K562 (cell line): ENCODE measurements around the gene DGKE. TPM values are rescaled to one million over a fixed set of nuclear protein-coding genes. Genes with fewer than 3 reads are reported as not detected.

Experiments
- ARHGAP35 ChIP-seq: fragments of 450-650 bp; IDR thresholded peaks from 2 replicates; pipeline ENCODE4 v1.6.1; 2018; ENCODE audit not compliant: partially characterized antibody
- ELF4 ChIP-seq: fragments of 450-650 bp; formaldehyde crosslinking; IDR thresholded peaks from 2 replicates; pipeline ENCODE4 v1.4.0; 2022; ENCODE audit warnings: missing genetic modification characterization
- EP400 ChIP-seq: fragments of 450-650 bp; IDR thresholded peaks from 2 replicates; pipeline ENCODE4 v1.6.1; 2017; ENCODE audit warnings: antibody characterized with exemption, mild to moderate bottlenecking, moderate library complexity
- ERF ChIP-seq: fragments of 450-650 bp; formaldehyde crosslinking; IDR thresholded peaks from 2 replicates; pipeline ENCODE4 v1.4.0; 2020; ENCODE audit warnings: mild to moderate bottlenecking, mixed read lengths
- GABPB1 ChIP-seq: sonication (generic); formaldehyde crosslinking; IDR thresholded peaks from 2 replicates; pipeline ENCODE4 v1.8.0; 2022; ENCODE audit warnings: mild to moderate bottlenecking, missing genetic modification reagents
- HNRNPL ChIP-seq: fragments of 200-400 bp; formaldehyde crosslinking; IDR thresholded peaks from 2 replicates; pipeline ENCODE4 v1.6.1; 2017; ENCODE audit warnings: low read depth, mild to moderate bottlenecking, low read length
- MIER1 ChIP-seq: fragments of 450-650 bp; IDR thresholded peaks from 2 replicates; pipeline ENCODE4 v1.6.1; 2016; ENCODE audit warnings: antibody characterized with exemption, mild to moderate bottlenecking, low read depth
- NEUROD1 ChIP-seq: fragments of 150-350 bp; IDR thresholded peaks from 2 replicates; pipeline ENCODE4 v1.6.1; 2014; ENCODE audit warnings: borderline replicate concordance, low read length, low read depth; ENCODE audit not compliant: partially characterized antibody
- NFYB ChIP-seq: IDR thresholded peaks from 2 replicates; pipeline ENCODE4 v1.6.1; 2011; ENCODE audit warnings: mild to moderate bottlenecking, moderate library complexity; ENCODE audit not compliant: insufficient read length; ENCODE audit errors: extremely low read depth
- POLR2B ChIP-seq: fragments of 450-650 bp; IDR thresholded peaks from 2 replicates; pipeline ENCODE4 v1.6.1; 2018; ENCODE audit warnings: low read depth; ENCODE audit not compliant: partially characterized antibody
- PRDM10 ChIP-seq: fragments of 450-650 bp; IDR thresholded peaks from 2 replicates; pipeline ENCODE4 v1.6.1; 2018; ENCODE audit not compliant: partially characterized antibody
- PTTG1 ChIP-seq: fragments of 450-650 bp; IDR thresholded peaks from 2 replicates; pipeline ENCODE4 v1.6.1; 2016; ENCODE audit warnings: low read depth, mild to moderate bottlenecking, missing genetic modification characterization, missing compliant biosample characterization
- RBFOX2 ChIP-seq: fragments of 200-400 bp; formaldehyde crosslinking; IDR thresholded peaks from 2 replicates; pipeline ENCODE4 v1.6.1; 2017; ENCODE audit warnings: low read depth, mild to moderate bottlenecking, low read length, moderate library complexity
- RBM14 ChIP-seq: fragments of 200-400 bp; formaldehyde crosslinking; IDR thresholded peaks from 2 replicates; pipeline ENCODE4 v1.6.1; 2018; ENCODE audit warnings: low read depth, mild to moderate bottlenecking, low read length, moderate library complexity, borderline replicate concordance; ENCODE audit not compliant: insufficient read depth
- SETDB1 ChIP-seq: IDR thresholded peaks from one replicate; pipeline ENCODE4 v1.6.1; 2012; ENCODE audit warnings: low read length, control low read depth, inconsistent platforms
- SMARCE1 ChIP-seq: fragments of 450-650 bp; IDR thresholded peaks from 2 replicates; pipeline ENCODE4 v1.7.1; 2016; ENCODE audit warnings: mild to moderate bottlenecking
- TCF3 ChIP-seq: sonication (generic); formaldehyde crosslinking; IDR thresholded peaks from 2 replicates; pipeline ENCODE4 v1.4.0; 2020; ENCODE audit warnings: mild to moderate bottlenecking, missing genetic modification reagents
- ZFP36 ChIP-seq: fragments of 150-350 bp; IDR thresholded peaks from 2 replicates; pipeline ENCODE4 v1.6.1; 2018; ENCODE audit warnings: low read length, low read depth; ENCODE audit not compliant: partially characterized antibody
- ZNF324 ChIP-seq: fragments of 250-450 bp; sonication (Bioruptor Pico); IDR thresholded peaks from 2 replicates; pipeline ENCODE4 v1.4.0; 2020; ENCODE audit warnings: mild to moderate bottlenecking
- polyA plus RNA-seq, 8 experiments: library from polyadenylated mRNA; depleted of rRNA in 4 of 8; stranded (reverse) in 5 of 8; unstranded in 3 of 8; fragments of >200 nt; fragmentation: Nextera tagmentation in 2 of 8; fragmentation: Illumina TruSeq in 1 of 8; extraction: Ambion mirVana in 2 of 8; extraction: Trizol in 1 of 8; gene quantifications; 2 replicates each; pipeline versions ENCODE4 v1.2.1 to v1.2.3, GENCODE V29; 2011 to 2014; ENCODE audit warnings: inconsistent platforms in 1 of 8, missing spikeins in 1 of 8
- total RNA-seq, 7 experiments: library from RNA; depleted of rRNA in 6 of 7; stranded (reverse); fragments of >200 nt in 6 of 7; fragmentation: Illumina TruSeq in 2 of 7; extraction: Trizol in 2 of 7; gene quantifications; 2 replicates each; pipeline versions ENCODE4 v1.2.1 to v1.2.3, GENCODE V29; 2011 to 2021; ENCODE audit warnings: low replicate concordance in 1 of 7
- TF ChIP-seq, protein P1 (sequence below): fragments of 250-450 bp; sonication (Bioruptor Pico); IDR thresholded peaks from 2 replicates; pipeline ENCODE4 v1.5.0; 2022; ENCODE audit warnings: mild to moderate bottlenecking
- TF ChIP-seq, protein P2 (sequence below), 3 experiments: IDR thresholded peaks in 2 of 3; conservative IDR thresholded peaks in 1 of 3; 2 replicates each; pipeline ENCODE4 v1.5.1; 2011 to 2012; ENCODE audit warnings: low read length in 3 of 3, mild to moderate bottlenecking in 3 of 3, control low read depth in 2 of 3, improper control_type of control experiment in 1 of 3, inconsistent platforms in 1 of 3, low read depth in 1 of 3, mixed read lengths in 1 of 3, moderate library complexity in 1 of 3; ENCODE audit not compliant: insufficient read depth in 2 of 3

Gene DGKE
- total and polyA plus RNA-seq, 9 of the 15 experiments (the other 6 are each of a cell fraction or from before 2014, with no cell fraction given), result 1.3 to 9.9 (median 5.9) TPM

DNA sequence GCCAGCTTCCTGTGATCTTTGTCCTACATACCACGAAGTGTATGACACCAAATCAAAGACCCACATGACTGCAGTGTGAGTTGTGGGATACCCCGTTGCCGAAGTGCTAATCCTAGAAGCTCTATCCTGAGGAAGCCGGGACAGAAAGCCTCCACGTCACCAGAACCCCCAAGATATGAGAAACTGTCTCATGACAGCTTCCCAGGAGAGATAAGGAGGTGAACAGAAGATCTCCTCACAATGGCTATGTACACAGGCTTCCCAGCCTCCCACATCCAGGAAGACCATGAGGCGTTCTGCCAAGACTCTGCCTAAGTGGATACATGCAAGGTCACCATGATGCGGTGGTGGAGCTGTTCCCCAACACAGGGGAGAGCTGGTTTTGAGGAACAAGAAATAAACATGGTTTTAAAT is 42.8 kb downstream of the DGKE start (continued):
- TF ChIP-seq, protein P1, sequence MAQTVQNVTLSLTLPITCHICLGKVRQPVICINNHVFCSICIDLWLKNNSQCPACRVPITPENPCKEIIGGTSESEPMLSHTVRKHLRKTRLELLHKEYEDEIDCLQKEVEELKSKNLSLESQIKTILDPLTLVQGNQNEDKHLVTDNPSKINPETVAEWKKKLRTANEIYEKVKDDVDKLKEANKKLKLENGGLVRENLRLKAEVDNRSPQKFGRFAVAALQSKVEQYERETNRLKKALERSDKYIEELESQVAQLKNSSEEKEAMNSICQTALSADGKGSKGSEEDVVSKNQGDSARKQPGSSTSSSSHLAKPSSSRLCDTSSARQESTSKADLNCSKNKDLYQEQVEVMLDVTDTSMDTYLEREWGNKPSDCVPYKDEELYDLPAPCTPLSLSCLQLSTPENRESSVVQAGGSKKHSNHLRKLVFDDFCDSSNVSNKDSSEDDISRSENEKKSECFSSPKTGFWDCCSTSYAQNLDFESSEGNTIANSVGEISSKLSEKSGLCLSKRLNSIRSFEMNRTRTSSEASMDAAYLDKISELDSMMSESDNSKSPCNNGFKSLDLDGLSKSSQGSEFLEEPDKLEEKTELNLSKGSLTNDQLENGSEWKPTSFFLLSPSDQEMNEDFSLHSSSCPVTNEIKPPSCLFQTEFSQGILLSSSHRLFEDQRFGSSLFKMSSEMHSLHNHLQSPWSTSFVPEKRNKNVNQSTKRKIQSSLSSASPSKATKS (CRISPR knock-in tag), result no peak
- TF ChIP-seq PRDM10 (no peak), HNRNPL (no peak), ELF4 (CRISPR knock-in tag) (peak; percentile 56; the same call in 1 of the 2 replicates), NFYB (no peak), GABPB1 (CRISPR knock-in tag) (no peak), ERF (CRISPR knock-in tag) (no peak), SETDB1 (no peak), RBM14 (no peak), SMARCE1 (peak; percentile 49; the same call in 1 of the 2 replicates), PTTG1 (tag) (no peak), ZNF324 (CRISPR knock-in tag) (no peak), TCF3 (CRISPR knock-in tag) (peak; percentile 58; the same call in 1 of the 2 replicates), NEUROD1 (no peak), ARHGAP35 (no peak), POLR2B (no peak), MIER1 (no peak), EP400 (no peak), ZFP36 (no peak), RBFOX2 (no peak)
- TF ChIP-seq, protein P2, sequence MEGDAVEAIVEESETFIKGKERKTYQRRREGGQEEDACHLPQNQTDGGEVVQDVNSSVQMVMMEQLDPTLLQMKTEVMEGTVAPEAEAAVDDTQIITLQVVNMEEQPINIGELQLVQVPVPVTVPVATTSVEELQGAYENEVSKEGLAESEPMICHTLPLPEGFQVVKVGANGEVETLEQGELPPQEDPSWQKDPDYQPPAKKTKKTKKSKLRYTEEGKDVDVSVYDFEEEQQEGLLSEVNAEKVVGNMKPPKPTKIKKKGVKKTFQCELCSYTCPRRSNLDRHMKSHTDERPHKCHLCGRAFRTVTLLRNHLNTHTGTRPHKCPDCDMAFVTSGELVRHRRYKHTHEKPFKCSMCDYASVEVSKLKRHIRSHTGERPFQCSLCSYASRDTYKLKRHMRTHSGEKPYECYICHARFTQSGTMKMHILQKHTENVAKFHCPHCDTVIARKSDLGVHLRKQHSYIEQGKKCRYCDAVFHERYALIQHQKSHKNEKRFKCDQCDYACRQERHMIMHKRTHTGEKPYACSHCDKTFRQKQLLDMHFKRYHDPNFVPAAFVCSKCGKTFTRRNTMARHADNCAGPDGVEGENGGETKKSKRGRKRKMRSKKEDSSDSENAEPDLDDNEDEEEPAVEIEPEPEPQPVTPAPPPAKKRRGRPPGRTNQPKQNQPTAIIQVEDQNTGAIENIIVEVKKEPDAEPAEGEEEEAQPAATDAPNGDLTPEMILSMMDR (IDR thresholded peaks at IDR 0.05 in 2 of 3, conservative IDR thresholded peaks at IDR 0.05 in 1 of 3; ENCODE audit: insufficient read depth in 2 of 3, low read depth in 1 of 3, low read length in 3 of 3), result peak; percentile 18 to 35 (median 19); a peak in 2 of 6 replicates
